Activated T-helper 1 cell treated with anti-CD3 and anti-CD28 coated beads, Interleukin-12 subunit alpha, Interleukin-12 subunit beta, Interleukin-2, Interleukin-4 antibody, amounts not matched to agents 30 ng/mL and 10 ng/mL and 1 ng/mL, durations not matched to agents 14 hours and 24 hours and 36 hours (primary cell): ENCODE measurements around the gene CEP43. TPM values are rescaled to one million over a fixed set of nuclear protein-coding genes. Genes with fewer than 3 reads are reported as not detected.
A peak's percentile ranks its signal among the peaks of the same experiment; 100 is the strongest.

Source experiments
- DNase-seq: peaks from one replicate; pipeline ENCODE4 v3.0.0; 2021; ENCODE audit warnings: low spot score
- H3K27ac Mint-ChIP-seq: one replicate; pipeline ENCODE4 v1.8.0; 2021; ENCODE audit warnings: mild to moderate bottlenecking, mixed read lengths
- H3K27me3 Mint-ChIP-seq: one replicate; pipeline ENCODE4 v1.8.0; 2022; ENCODE audit warnings: mild to moderate bottlenecking, moderate library complexity, mixed read lengths; ENCODE audit not compliant: insufficient read depth
- H3K36me3 Mint-ChIP-seq: one replicate; pipeline ENCODE4 v1.8.0; 2021; ENCODE audit warnings: low read depth, mixed read lengths
- H3K4me1 Mint-ChIP-seq: one replicate; pipeline ENCODE4 v1.8.0; 2021; ENCODE audit warnings: low read depth, mixed read lengths
- H3K4me3 Mint-ChIP-seq: one replicate; pipeline ENCODE4 v1.8.0; 2021; ENCODE audit warnings: mild to moderate bottlenecking, moderate library complexity, mixed read lengths
- H3K9me3 Mint-ChIP-seq: one replicate; pipeline ENCODE4 v1.8.0; 2021; ENCODE audit warnings: mixed read lengths
- intact Hi-C: fragments of 100-400 bp; cut with micrococcal nuclease; formaldehyde crosslinking; loops from one replicate; pipeline ENCODE4 v1.15.1; 2024
- total RNA-seq: library from RNA; stranded (reverse); gene quantifications from 2 replicates; pipeline ENCODE4 v1.2.3, GENCODE V29; 2022

The CEP43 gene
- total RNA-seq, 1 donor from 2014 or later: 21.4 TPM

- Mint-ChIP-seq H3K27me3 (no peaks in the 10 kb centered on the region), H3K4me3 (peak within 1 kb of the TSS; percentile 92), H3K4me1 (peaks cover 74% of the 10 kb centered on the region), H3K27ac (peak within 1 kb of the TSS; percentile 91), H3K36me3 (peaks cover 15% of the 10 kb centered on the region), H3K9me3 (no peaks in the 10 kb centered on the region)
- peak; percentile 98 for DNase-seq
- intact Hi-C loops: loop anchor here (1.0 to 5.0 kb wide), 3 partner anchors 43 to 574 kb away; partner anchors contain the start of genes CEP43 and MPC1
Measured at GRCh38 chr6:166956444-166957086, 42.6 kb upstream of the CEP43 start, which contains the start of gene RNASET2. Gene RNASET2 (minus strand): TSS chr6:166956550. CDS start chr6:166956182, 368 bp downstream.

GRCh38 chr6:166957087-166957804 is 42.0 kb upstream of the CEP43 start:
- peak overlapping the region; percentile 89 for H3K27ac Mint-ChIP-seq
- H3K4me1 Mint-ChIP-seq: peaks cover 67% of the 10 kb centered on the region
- no peaks in the 10 kb centered on the region for H3K9me3 Mint-ChIP-seq
- intact Hi-C loops: loop anchor here (1.0 to 5.0 kb wide), 2 partner anchors 329 to 575 kb away; partner anchors contain the start of gene MPC1
- no peaks in the 10 kb centered on the region for H3K27me3 Mint-ChIP-seq
- peak overlapping the region; percentile 92 for H3K4me3 Mint-ChIP-seq
- DNase-seq: peak; percentile 49
- peaks cover 12% of the 10 kb centered on the region for H3K36me3 Mint-ChIP-seq

DNA sequence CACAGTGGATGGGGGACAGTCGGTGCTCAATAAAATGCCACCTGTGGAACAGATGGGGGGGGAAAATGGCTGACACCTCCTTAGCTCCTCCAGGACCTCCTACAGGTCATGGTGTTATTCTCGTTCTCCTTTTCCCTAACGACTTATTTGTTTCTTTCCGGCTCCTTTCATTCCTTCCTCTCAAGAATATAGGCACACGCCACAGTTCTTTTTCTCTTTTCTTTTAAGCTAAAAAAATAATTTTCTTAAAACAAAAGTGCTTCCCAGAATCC is 41.5 kb upstream of the CEP43 start:
- intact Hi-C loops: loop anchor here (1.0 to 5.0 kb wide), 2 partner anchors 329 to 575 kb away; partner anchors contain the start of gene MPC1
- Mint-ChIP-seq H3K4me1 (peaks cover 62% of the 10 kb centered on the region), H3K9me3 (no peaks in the 10 kb centered on the region), H3K27ac (peak overlapping the region; percentile 89), H3K36me3 (peaks cover 10% of the 10 kb centered on the region), H3K27me3 (no peaks in the 10 kb centered on the region), H3K4me3 (peak overlapping the region; percentile 92)
- no peak for DNase-seq

DNA sequence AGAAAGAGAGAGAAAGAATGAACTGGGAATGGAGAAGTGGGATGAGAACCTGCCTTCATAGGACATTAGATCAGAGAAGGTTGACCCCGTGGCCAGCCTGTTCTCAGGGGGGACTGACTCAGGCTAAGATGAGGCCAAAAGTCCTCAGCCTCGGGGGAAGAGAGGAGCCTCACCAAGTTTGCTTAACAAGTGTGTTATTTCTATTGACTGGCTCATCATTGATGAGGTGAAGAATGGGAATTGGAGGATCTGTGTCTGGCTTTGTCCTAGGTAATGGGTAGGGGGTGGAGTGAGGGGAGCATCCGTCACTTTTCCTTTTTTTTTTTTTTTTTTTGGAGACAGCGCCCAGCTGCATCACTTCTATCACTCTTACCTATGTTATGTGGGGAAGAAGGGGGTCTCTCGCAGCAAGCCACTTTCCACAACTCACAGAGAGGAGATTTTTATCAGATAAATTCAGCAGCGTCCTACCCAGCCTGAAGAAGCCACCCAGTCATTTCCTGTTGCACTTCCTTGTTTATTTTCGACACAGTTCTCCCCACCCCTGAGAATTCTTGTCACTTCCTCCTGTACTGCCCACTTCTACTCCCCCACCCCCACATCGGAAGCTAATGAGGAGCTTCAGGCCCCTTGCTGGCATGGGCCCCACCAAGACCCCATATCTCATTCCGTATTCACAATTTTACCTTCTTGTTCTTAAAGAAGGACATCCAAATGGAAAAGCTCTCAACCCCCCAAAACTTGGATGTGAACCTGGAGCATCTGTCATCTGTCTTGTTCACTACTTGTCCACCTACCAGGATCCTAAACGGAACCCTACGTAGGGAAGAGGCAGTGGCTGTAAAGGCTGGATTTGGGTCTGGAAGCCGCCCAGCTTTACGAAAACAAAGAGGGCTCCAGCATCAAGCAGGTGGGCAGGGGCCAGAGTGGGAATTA is 40.0 kb upstream of the CEP43 start:
- peak overlapping the region; percentile 92 for H3K4me3 Mint-ChIP-seq
- H3K27ac Mint-ChIP-seq: peak overlapping the region; percentile 89
- peaks cover 48% of the 10 kb centered on the region for H3K4me1 Mint-ChIP-seq
- H3K9me3 Mint-ChIP-seq: peaks cover 5% of the 10 kb centered on the region
- no peaks in the 10 kb centered on the region for H3K27me3 Mint-ChIP-seq
- intact Hi-C loops: loop anchor here (1.0 to 5.0 kb wide), 2 partner anchors 10 to 577 kb away; partner anchors contain the start of gene MPC1
- DNase-seq: peak; percentile 47
- H3K36me3 Mint-ChIP-seq: peaks cover 4% of the 10 kb centered on the region

GRCh38 chr6:166959911-166960608 is 39.1 kb upstream of the CEP43 start:
- H3K9me3 Mint-ChIP-seq: peaks cover 12% of the 10 kb centered on the region
- H3K4me3 Mint-ChIP-seq: peak overlapping the region; percentile 92
- intact Hi-C loops: loop anchor here (1.0 to 5.0 kb wide), 2 partner anchors 9 to 578 kb away; partner anchors contain the start of gene MPC1
- DNase-seq: no peak
- H3K4me1 Mint-ChIP-seq: peaks cover 42% of the 10 kb centered on the region
- H3K27ac Mint-ChIP-seq: peak overlapping the region; percentile 89
- no peaks in the 10 kb centered on the region for H3K27me3 Mint-ChIP-seq
- peaks cover 4% of the 10 kb centered on the region for H3K36me3 Mint-ChIP-seq

- no peak overlapping the region for H3K4me3 Mint-ChIP-seq
- no peaks in the 10 kb centered on the region for H3K27me3 Mint-ChIP-seq
- H3K36me3 Mint-ChIP-seq: peaks cover 4% of the 10 kb centered on the region
- peaks cover 37% of the 10 kb centered on the region for H3K4me1 Mint-ChIP-seq
- peaks cover 12% of the 10 kb centered on the region for H3K9me3 Mint-ChIP-seq
- intact Hi-C loops: no loop called here
- peak overlapping the region; percentile 21 for H3K27ac Mint-ChIP-seq
- no peak for DNase-seq
Measured at GRCh38 chr6:166960609-166960978, 38.6 kb upstream of the CEP43 start.

GRCh38 chr6:166966268-166966667 is 32.9 kb upstream of the CEP43 start:
- no peak for DNase-seq
- Mint-ChIP-seq H3K27me3 (no peaks in the 10 kb centered on the region), H3K27ac (no peak overlapping the region), H3K9me3 (peaks cover 34% of the 10 kb centered on the region), H3K4me1 (peaks cover 19% of the 10 kb centered on the region), H3K4me3 (no peak overlapping the region), H3K36me3 (peaks cover 24% of the 10 kb centered on the region)
- intact Hi-C loops: no loop called here

DNA sequence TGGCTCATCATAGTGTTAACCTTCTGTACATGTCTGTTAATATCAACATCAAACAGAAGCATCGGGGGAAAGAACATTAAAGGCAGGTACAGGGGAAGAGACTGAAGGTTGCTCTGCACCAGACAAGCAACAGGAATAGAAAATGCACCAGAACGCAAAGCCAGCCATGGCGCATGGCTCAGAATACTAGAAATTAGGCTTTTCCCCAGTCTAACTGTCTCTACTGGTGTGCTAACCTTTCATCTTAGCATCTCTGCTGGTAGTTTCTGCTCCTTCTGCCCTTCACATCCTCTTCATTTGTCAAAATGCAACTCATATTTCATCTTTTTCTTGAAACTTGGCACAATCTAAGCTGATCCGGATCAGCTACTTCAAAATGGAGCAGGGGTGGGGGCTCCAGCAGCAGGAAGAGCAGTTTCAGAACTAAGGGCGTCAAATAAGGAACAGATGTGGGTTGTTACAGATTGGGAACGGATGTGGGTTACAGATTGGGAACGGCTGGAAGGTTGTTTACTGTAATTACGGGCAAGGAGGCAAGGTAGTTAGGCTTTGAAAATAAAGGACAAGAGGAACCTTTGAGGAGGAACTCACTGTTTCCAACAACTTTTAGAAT is 29.7 kb upstream of the CEP43 start:
- H3K27me3 Mint-ChIP-seq: no peaks in the 10 kb centered on the region
- peaks cover 25% of the 10 kb centered on the region for H3K9me3 Mint-ChIP-seq
- H3K4me3 Mint-ChIP-seq: peak overlapping the region; percentile 55
- peak overlapping the region; percentile 87 for H3K27ac Mint-ChIP-seq
- intact Hi-C loops: loop anchor here (1.0 kb wide), 1 partner anchor 10 kb away; no protein-coding TSS in a partner anchor
- H3K4me1 Mint-ChIP-seq: peaks cover 51% of the 10 kb centered on the region
- DNase-seq: no peak
- H3K36me3 Mint-ChIP-seq: peaks cover 33% of the 10 kb centered on the region

- DNase-seq: no peak
Measured at GRCh38 chr6:166970091-166970490, 29.1 kb upstream of the CEP43 start.

DNA sequence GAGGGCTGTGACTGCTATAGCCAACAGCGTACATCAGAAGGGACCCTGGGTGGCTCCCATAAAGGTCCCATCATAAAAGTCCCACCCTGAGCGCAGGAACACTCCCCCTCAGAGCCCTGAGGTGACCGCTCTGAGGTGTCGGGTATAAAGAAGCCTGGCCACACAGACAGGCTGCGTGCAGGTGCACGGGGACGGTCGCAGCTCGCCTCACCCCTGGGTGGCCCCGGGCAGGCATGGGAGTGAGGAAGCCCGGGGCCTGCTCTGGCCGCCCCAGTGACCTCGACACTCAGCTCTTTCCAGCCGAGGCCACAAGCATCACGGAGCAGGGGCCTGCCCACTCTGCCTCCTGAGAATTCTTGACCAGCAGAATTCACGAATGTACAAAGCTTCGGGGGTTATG is 28.4 kb upstream of the CEP43 start:
- Mint-ChIP-seq H3K4me1 (peaks cover 55% of the 10 kb centered on the region), H3K27me3 (no peaks in the 10 kb centered on the region), H3K27ac (peak overlapping the region; percentile 74), H3K36me3 (peaks cover 36% of the 10 kb centered on the region), H3K9me3 (peaks cover 22% of the 10 kb centered on the region), H3K4me3 (no peak overlapping the region)
- DNase-seq: no peak
- intact Hi-C loops: no loop called here

More at GRCh38 chr6:166970091-166970490, 29.1 kb upstream of the CEP43 start:
- Mint-ChIP-seq H3K27me3 (no peaks in the 10 kb centered on the region), H3K9me3 (peaks cover 22% of the 10 kb centered on the region), H3K36me3 (peaks cover 36% of the 10 kb centered on the region), H3K27ac (peak overlapping the region; percentile 74), H3K4me1 (peaks cover 55% of the 10 kb centered on the region), H3K4me3 (peak overlapping the region; percentile 43)
- intact Hi-C loops: no loop called here

DNA sequence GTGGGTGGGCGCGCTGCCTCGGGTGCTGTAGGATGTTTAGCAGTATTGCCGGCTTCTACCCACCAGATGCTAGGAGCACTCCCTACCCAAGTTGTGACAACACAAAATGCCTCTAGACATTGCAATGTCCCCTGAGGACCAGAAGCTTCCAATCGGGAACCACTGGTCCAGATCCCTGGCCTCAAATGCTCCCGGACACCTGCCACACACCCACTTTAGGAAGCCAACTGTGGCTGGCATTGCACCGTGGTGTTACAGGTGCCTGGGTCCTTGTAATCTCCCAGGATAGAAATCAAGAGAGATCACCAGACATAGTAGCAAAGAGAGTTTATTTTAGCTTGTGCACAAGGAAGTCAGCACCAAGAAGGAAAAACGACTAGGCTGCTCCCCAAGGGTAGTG is 27.9 kb upstream of the CEP43 start:
- Mint-ChIP-seq H3K4me1 (peaks cover 55% of the 10 kb centered on the region), H3K27me3 (no peaks in the 10 kb centered on the region), H3K4me3 (peak overlapping the region; percentile 45), H3K9me3 (peaks cover 18% of the 10 kb centered on the region), H3K27ac (peak overlapping the region; percentile 75), H3K36me3 (peaks cover 34% of the 10 kb centered on the region)
- intact Hi-C loops: no loop called here
- DNase-seq: no peak

GRCh38 chr6:166972101-166972500 is 27.1 kb upstream of the CEP43 start:
- peaks cover 55% of the 10 kb centered on the region for H3K4me1 Mint-ChIP-seq
- H3K9me3 Mint-ChIP-seq: peaks cover 9% of the 10 kb centered on the region
- peak overlapping the region; percentile 75 for H3K27ac Mint-ChIP-seq
- H3K36me3 Mint-ChIP-seq: peaks cover 27% of the 10 kb centered on the region
- no peaks in the 10 kb centered on the region for H3K27me3 Mint-ChIP-seq
- no peak overlapping the region for H3K4me3 Mint-ChIP-seq
- DNase-seq: no peak
- intact Hi-C loops: no loop called here
